ENCODE data around the gene PRDM15.

The PRDM15 gene

GRCh38 chr21:41920476-41920875, 41.3 kb upstream of the PRDM15 start:
- Histone ChIP-seq H3K4me2 (ENCODE audit: low read length) (no peak overlapping the region), H3K9me3 (replicated peaks; ENCODE audit: low read length) (no peaks in the 10 kb centered on the region)

GRCh38 chr21:41919666-41920398, 40.7 kb upstream of the PRDM15 start:
- Histone ChIP-seq H3K4me1 (ENCODE audit: control insufficient read depth, insufficient read depth, low read length) (peaks cover 24% of the 10 kb centered on the region), H3K27me3 (ENCODE audit: control insufficient read depth, insufficient read depth, low read length) (no peaks in the 10 kb centered on the region), H3K4me3 (ENCODE audit: low read length) (no peak overlapping the region), H3K9me3 (replicated peaks; ENCODE audit: low read length) (no peaks in the 10 kb centered on the region), H3K4me2 (ENCODE audit: low read length) (no peak overlapping the region), H3K9ac (ENCODE audit: low read depth, low read length) (no peak overlapping the region), H3K36me3 (ENCODE audit: insufficient read depth, low read length) (peaks cover 28% of the 10 kb centered on the region)

More at GRCh38 chr21:41920476-41920875, 41.3 kb upstream of the PRDM15 start:
- Histone ChIP-seq H3K4me3 (ENCODE audit: low read length) (no peak overlapping the region), H3K9ac (ENCODE audit: low read depth, low read length) (no peak overlapping the region), H3K27me3 (ENCODE audit: control insufficient read depth, insufficient read depth, low read length) (no peaks in the 10 kb centered on the region), H3K4me1 (ENCODE audit: control insufficient read depth, insufficient read depth, low read length) (peaks cover 30% of the 10 kb centered on the region), H3K36me3 (ENCODE audit: insufficient read depth, low read length) (peaks cover 28% of the 10 kb centered on the region)

GRCh38 chr21:41918561-41919358, 39.6 kb upstream of the PRDM15 start:
- Histone ChIP-seq H3K4me3 (ENCODE audit: low read length) (no peak overlapping the region), H3K9ac (ENCODE audit: low read depth, low read length) (no peak overlapping the region), H3K36me3 (ENCODE audit: insufficient read depth, low read length) (peaks cover 35% of the 10 kb centered on the region), H3K4me2 (ENCODE audit: low read length) (no peak overlapping the region), H3K27me3 (ENCODE audit: control insufficient read depth, insufficient read depth, low read length) (no peaks in the 10 kb centered on the region), H3K4me1 (ENCODE audit: control insufficient read depth, insufficient read depth, low read length) (peaks cover 15% of the 10 kb centered on the region), H3K9me3 (replicated peaks; ENCODE audit: low read length) (no peaks in the 10 kb centered on the region)

GRCh38 chr21:41917531-41917930, 38.4 kb upstream of the PRDM15 start:
- no peaks in the 10 kb centered on the region for H3K9me3 ChIP-seq (replicated peaks; ENCODE audit: low read length)
- peaks cover 46% of the 10 kb centered on the region for H3K36me3 ChIP-seq (ENCODE audit: insufficient read depth, low read length)
- H3K9ac ChIP-seq (ENCODE audit: low read depth, low read length), result no peak overlapping the region
- no peak overlapping the region for H3K4me3 ChIP-seq (ENCODE audit: low read length)
- peaks cover 4% of the 10 kb centered on the region for H3K4me1 ChIP-seq (ENCODE audit: control insufficient read depth, insufficient read depth, low read length)
- no peaks in the 10 kb centered on the region for H3K27me3 ChIP-seq (ENCODE audit: control insufficient read depth, insufficient read depth, low read length)
- no peak overlapping the region for H3K4me2 ChIP-seq (ENCODE audit: low read length)

GRCh38 chr21:41916888-41917433, 37.8 kb upstream of the PRDM15 start:
- peaks cover 4% of the 10 kb centered on the region for H3K4me1 ChIP-seq (ENCODE audit: control insufficient read depth, insufficient read depth, low read length)
- no peaks in the 10 kb centered on the region for H3K9me3 ChIP-seq (replicated peaks; ENCODE audit: low read length)
- no peak overlapping the region for H3K9ac ChIP-seq (ENCODE audit: low read depth, low read length)
- no peak overlapping the region for H3K4me2 ChIP-seq (ENCODE audit: low read length)
- H3K4me3 ChIP-seq (ENCODE audit: low read length), result no peak overlapping the region
- H3K27me3 ChIP-seq (ENCODE audit: control insufficient read depth, insufficient read depth, low read length), result no peaks in the 10 kb centered on the region
- peaks cover 49% of the 10 kb centered on the region for H3K36me3 ChIP-seq (ENCODE audit: insufficient read depth, low read length)

GRCh38 chr21:41914965-41915364, 35.8 kb upstream of the PRDM15 start:
- no peaks in the 10 kb centered on the region for H3K9me3 ChIP-seq (replicated peaks; ENCODE audit: low read length)
- H3K9ac ChIP-seq (ENCODE audit: low read depth, low read length), result no peak overlapping the region
- no peaks in the 10 kb centered on the region for H3K4me1 ChIP-seq (ENCODE audit: control insufficient read depth, insufficient read depth, low read length)
- peaks cover 55% of the 10 kb centered on the region for H3K36me3 ChIP-seq (ENCODE audit: insufficient read depth, low read length)
- H3K4me3 ChIP-seq (ENCODE audit: low read length), result no peak overlapping the region
- no peak overlapping the region for H3K4me2 ChIP-seq (ENCODE audit: low read length)
- no peaks in the 10 kb centered on the region for H3K27me3 ChIP-seq (ENCODE audit: control insufficient read depth, insufficient read depth, low read length)

GRCh38 chr21:41914358-41914757, 35.2 kb upstream of the PRDM15 start:
- H3K9me3 ChIP-seq (replicated peaks; ENCODE audit: low read length), result no peaks in the 10 kb centered on the region
- no peaks in the 10 kb centered on the region for H3K4me1 ChIP-seq (ENCODE audit: control insufficient read depth, insufficient read depth, low read length)
- H3K36me3 ChIP-seq (ENCODE audit: insufficient read depth, low read length), result peaks cover 59% of the 10 kb centered on the region
- no peak overlapping the region for H3K4me3 ChIP-seq (ENCODE audit: low read length)
- no peak overlapping the region for H3K9ac ChIP-seq (ENCODE audit: low read depth, low read length)
- H3K4me2 ChIP-seq (ENCODE audit: low read length), result no peak overlapping the region
- no peaks in the 10 kb centered on the region for H3K27me3 ChIP-seq (ENCODE audit: control insufficient read depth, insufficient read depth, low read length)

DNA sequence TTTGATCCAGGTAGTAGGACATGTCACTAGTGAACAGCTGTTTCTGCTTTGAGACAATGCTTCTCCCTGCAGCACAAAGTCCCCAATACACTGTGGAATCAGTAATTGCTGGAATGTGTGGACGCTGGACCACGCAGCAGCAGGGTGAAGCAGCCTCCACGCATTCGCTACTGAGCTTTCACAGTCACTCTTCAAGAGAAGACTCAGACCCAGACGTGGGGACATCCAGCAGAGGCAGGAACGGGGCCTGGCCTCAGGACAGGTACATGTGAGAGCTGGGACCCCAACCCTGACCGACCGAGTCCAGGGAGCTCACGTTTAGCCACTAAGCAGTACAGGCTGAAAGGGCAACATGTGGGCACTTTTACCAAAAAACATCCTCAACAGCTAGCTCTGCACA, 34.1 kb upstream of the PRDM15 start:
- Histone ChIP-seq H3K4me3 (ENCODE audit: low read length) (no peak overlapping the region), H3K36me3 (ENCODE audit: insufficient read depth, low read length) (peaks cover 64% of the 10 kb centered on the region), H3K4me1 (ENCODE audit: control insufficient read depth, insufficient read depth, low read length) (no peaks in the 10 kb centered on the region), H3K9me3 (replicated peaks; ENCODE audit: low read length) (no peaks in the 10 kb centered on the region), H3K9ac (ENCODE audit: low read depth, low read length) (no peak overlapping the region), H3K4me2 (ENCODE audit: low read length) (no peak overlapping the region), H3K27me3 (ENCODE audit: control insufficient read depth, insufficient read depth, low read length) (no peaks in the 10 kb centered on the region)

GRCh38 chr21:41908829-41909228, 29.7 kb upstream of the PRDM15 start:
- no peaks in the 10 kb centered on the region for H3K4me1 ChIP-seq (ENCODE audit: control insufficient read depth, insufficient read depth, low read length)
- no peaks in the 10 kb centered on the region for H3K9me3 ChIP-seq (replicated peaks; ENCODE audit: low read length)
- H3K4me3 ChIP-seq (ENCODE audit: low read length), result no peak overlapping the region
- no peak overlapping the region for H3K4me2 ChIP-seq (ENCODE audit: low read length)
- H3K27me3 ChIP-seq (ENCODE audit: control insufficient read depth, insufficient read depth, low read length), result no peaks in the 10 kb centered on the region
- H3K36me3 ChIP-seq (ENCODE audit: insufficient read depth, low read length), result peaks cover 61% of the 10 kb centered on the region
- no peak overlapping the region for H3K9ac ChIP-seq (ENCODE audit: low read depth, low read length)

DNA sequence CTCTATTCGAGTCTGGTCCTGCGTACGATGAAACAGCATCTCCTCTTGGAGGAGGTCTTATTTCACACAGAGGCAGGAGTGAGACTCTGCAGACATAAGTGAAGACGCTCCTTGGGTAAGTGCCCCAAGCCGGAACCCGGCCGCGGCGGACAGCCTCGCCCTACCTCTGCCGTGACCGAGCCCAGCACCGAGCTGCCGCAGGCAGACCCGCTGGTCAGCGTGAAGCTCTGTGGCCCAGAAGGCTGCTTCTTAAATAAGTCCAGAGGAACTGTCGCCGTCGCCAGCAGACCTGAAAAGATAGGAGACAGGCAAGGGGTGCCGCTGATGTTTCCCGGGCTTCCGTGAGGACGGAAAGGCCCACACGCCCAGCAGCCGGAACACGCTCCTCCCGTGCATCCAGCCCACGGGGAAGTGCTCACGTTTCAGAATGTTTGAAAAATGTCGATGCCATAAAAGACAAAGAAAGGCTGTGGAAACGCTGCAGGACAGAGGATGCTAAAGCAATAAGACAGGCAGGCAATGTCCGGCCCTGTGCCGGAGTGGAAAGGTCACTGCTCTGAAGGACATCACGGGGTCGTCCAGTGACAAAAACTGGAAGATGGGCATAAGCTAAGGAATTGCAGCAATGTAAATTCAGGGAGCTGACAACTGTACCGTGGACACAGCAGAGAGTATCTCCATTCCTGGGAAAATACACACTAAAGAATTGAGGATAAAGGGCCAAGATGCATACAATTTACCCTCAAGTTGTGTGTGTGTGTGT, 28.5 kb upstream of the PRDM15 start:
- no peak overlapping the region for H3K4me3 ChIP-seq (ENCODE audit: low read length)
- no peak overlapping the region for H3K4me2 ChIP-seq (ENCODE audit: low read length)
- no peaks in the 10 kb centered on the region for H3K4me1 ChIP-seq (ENCODE audit: control insufficient read depth, insufficient read depth, low read length)
- no peak overlapping the region for H3K9ac ChIP-seq (ENCODE audit: low read depth, low read length)
- no peaks in the 10 kb centered on the region for H3K27me3 ChIP-seq (ENCODE audit: control insufficient read depth, insufficient read depth, low read length)
- no peaks in the 10 kb centered on the region for H3K9me3 ChIP-seq (replicated peaks; ENCODE audit: low read length)
- peaks cover 57% of the 10 kb centered on the region for H3K36me3 ChIP-seq (ENCODE audit: insufficient read depth, low read length)

DNA sequence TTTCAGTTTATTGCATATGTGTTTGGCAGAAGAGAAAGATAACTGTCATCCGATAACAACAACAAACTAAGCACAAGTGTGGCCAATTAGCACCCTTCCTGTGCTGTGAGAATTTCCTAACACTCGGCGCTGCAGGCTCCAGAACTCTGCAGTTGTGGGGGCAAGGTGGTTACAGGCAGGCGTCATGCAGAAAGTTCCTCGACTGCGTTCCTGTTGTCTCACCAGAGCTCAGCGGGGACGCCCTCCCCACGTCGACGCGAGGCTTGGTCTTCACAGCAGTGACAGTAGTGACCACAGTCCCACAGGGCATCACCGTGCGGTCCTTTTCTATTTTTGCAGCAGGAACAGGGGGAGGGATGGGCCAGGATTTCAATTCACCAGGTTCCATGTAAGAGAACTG, 27.6 kb upstream of the PRDM15 start:
- Histone ChIP-seq H3K36me3 (ENCODE audit: insufficient read depth, low read length) (peaks cover 59% of the 10 kb centered on the region), H3K27me3 (ENCODE audit: control insufficient read depth, insufficient read depth, low read length) (no peaks in the 10 kb centered on the region), H3K9ac (ENCODE audit: low read depth, low read length) (no peak overlapping the region), H3K4me3 (ENCODE audit: low read length) (no peak overlapping the region), H3K4me2 (ENCODE audit: low read length) (no peak overlapping the region), H3K4me1 (ENCODE audit: control insufficient read depth, insufficient read depth, low read length) (no peaks in the 10 kb centered on the region), H3K9me3 (replicated peaks; ENCODE audit: low read length) (no peaks in the 10 kb centered on the region)
